ENCODE data around the gene SREBF2.

GRCh38 chr22:41844513-41844912 lies 11.6 kb downstream of the SREBF2 start:
- TF ChIP-seq CTCF (IDR thresholded peaks at IDR 0.05; ENCODE audit: low read depth, low read length) (no peak), EZH2phosphoT487 (IDR thresholded peaks at IDR 0.05; ENCODE audit: low read depth) (no peak)
